CD14-positive monocyte (primary cell): Measurements from ENCODE around the gene PRLH. TPM values are rescaled to one million over a fixed set of nuclear protein-coding genes. Genes with fewer than 3 reads are reported as not detected.

Experiments
- DNase-seq, 3 donors: peaks; one replicate each; pipeline ENCODE4 v3.0.0-alpha.2; 2011 to 2022
- H2AFZ ChIP-seq: 2 replicates; pipeline ENCODE4 v1.6.0; 2012; ENCODE audit warnings: mild to moderate bottlenecking, low read depth, low read length, inconsistent platforms; ENCODE audit not compliant: insufficient read depth, poor library complexity, severe bottlenecking
- H3K27ac ChIP-seq, 2 donors: 1 replicate in 1 of 2; 2 replicates in 1 of 2; pipeline ENCODE4 v1.5.1; 2012 to 2013; ENCODE audit warnings: low read length in 2 of 2, control low read depth in 1 of 2, inconsistent platforms in 1 of 2, low read depth in 1 of 2, mild to moderate bottlenecking in 1 of 2
- H3K27me3 ChIP-seq, 2 donors: one replicate each; pipeline versions ENCODE4 v1.6.0 to v1.6.1; 2011 to 2013; ENCODE audit warnings: low read length in 2 of 2; ENCODE audit not compliant: control insufficient read depth in 2 of 2, insufficient read depth in 2 of 2
- H3K36me3 ChIP-seq, 2 donors: replicated peaks in 1 of 2; 1 replicate in 1 of 2; 2 replicates in 1 of 2; pipeline versions ENCODE4 v1.5.1 to v1.6.1; 2012 to 2013; ENCODE audit warnings: low read length in 2 of 2, control low read depth in 1 of 2, inconsistent platforms in 1 of 2, mild to moderate bottlenecking in 1 of 2; ENCODE audit not compliant: insufficient read depth in 2 of 2, control insufficient read depth in 1 of 2
- H3K4me1 ChIP-seq, 2 donors: 1 replicate in 1 of 2; 2 replicates in 1 of 2; pipeline versions ENCODE4 v1.5.1 to v1.6.1; 2012 to 2013; ENCODE audit warnings: low read length in 2 of 2, control low read depth in 1 of 2, inconsistent platforms in 1 of 2, mild to moderate bottlenecking in 1 of 2, moderate library complexity in 1 of 2; ENCODE audit not compliant: insufficient read depth in 2 of 2, control insufficient read depth in 1 of 2
- H3K4me2 ChIP-seq: replicated peaks from 2 replicates; pipeline ENCODE3; 2012; ENCODE audit warnings: low read length, moderate library complexity, mild to moderate bottlenecking; ENCODE audit not compliant: poor library complexity, severe bottlenecking; ENCODE audit errors: extremely low read depth
- H3K4me3 ChIP-seq, 3 experiments: fragments of 200-600 bp in 1 of 3; sonication (generic) in 1 of 3; replicated peaks in 1 of 3; 1 replicate in 2 of 3; 2 replicates in 1 of 3; pipeline ENCODE4 v1.5.1; 2011 to 2013; ENCODE audit warnings: low read length in 3 of 3, mild to moderate bottlenecking in 3 of 3, control low read depth in 2 of 3, low read depth in 2 of 3, inconsistent platforms in 1 of 3, moderate library complexity in 1 of 3
- H3K79me2 ChIP-seq: 2 replicates; pipeline ENCODE4 v1.6.0; 2012; ENCODE audit warnings: mild to moderate bottlenecking, control low read depth, inconsistent platforms, low read length, moderate library complexity; ENCODE audit not compliant: insufficient read depth
- H3K9ac ChIP-seq: 2 replicates; pipeline ENCODE4 v1.6.0; 2017; ENCODE audit warnings: low read length, mild to moderate bottlenecking; ENCODE audit not compliant: insufficient read depth, poor library complexity, severe bottlenecking
- H3K9me3 ChIP-seq, 2 donors: replicated peaks in 1 of 2; 1 replicate in 1 of 2; 2 replicates in 1 of 2; pipeline versions ENCODE4 v1.5.1 to v1.6.1; 2012 to 2013; ENCODE audit warnings: low read length in 2 of 2, control low read depth in 1 of 2; ENCODE audit not compliant: control insufficient read depth in 1 of 2, insufficient read depth in 1 of 2
- H4K20me1 ChIP-seq: 2 replicates; pipeline ENCODE4 v1.6.0; 2012; ENCODE audit warnings: mild to moderate bottlenecking, low read length, control low read depth, moderate library complexity; ENCODE audit not compliant: insufficient read depth
- H3K27ac Mint-ChIP-seq, 7 donors: one replicate each; pipeline ENCODE4 v1.8.0; 2020; ENCODE audit warnings: mild to moderate bottlenecking in 7 of 7, mixed read lengths in 7 of 7, moderate library complexity in 6 of 7, inconsistent platforms in 2 of 7
- H3K27me3 Mint-ChIP-seq, 3 donors: one replicate each; pipeline ENCODE4 v1.8.0; 2021 to 2022; ENCODE audit warnings: low read depth in 3 of 3, mild to moderate bottlenecking in 3 of 3, mixed read lengths in 3 of 3, moderate library complexity in 3 of 3, inconsistent platforms in 1 of 3
- H3K36me3 Mint-ChIP-seq, 2 donors: one replicate each; pipeline ENCODE4 v1.8.0; 2020; ENCODE audit warnings: mixed read lengths in 2 of 2, inconsistent platforms in 1 of 2, mild to moderate bottlenecking in 1 of 2
- H3K4me1 Mint-ChIP-seq: one replicate; pipeline ENCODE4 v1.8.0; 2020; ENCODE audit warnings: mild to moderate bottlenecking, mixed read lengths
- H3K4me3 Mint-ChIP-seq, 2 donors: one replicate each; pipeline ENCODE4 v1.8.0; 2020; ENCODE audit warnings: mild to moderate bottlenecking in 2 of 2, mixed read lengths in 2 of 2, moderate library complexity in 1 of 2
- H3K9me3 Mint-ChIP-seq, 7 donors: one replicate each; pipeline ENCODE4 v1.8.0; 2020 to 2022; ENCODE audit warnings: mixed read lengths in 7 of 7, mild to moderate bottlenecking in 6 of 7, moderate library complexity in 6 of 7, inconsistent platforms in 2 of 7
- CTCF ChIP-seq: fragments of 200-600 bp; IDR thresholded peaks from one replicate; pipeline ENCODE4 v1.8.0; 2022; ENCODE audit warnings: antibody characterized with exemption, mild to moderate bottlenecking
- WGBS: methylation state at CpG from one replicate; pipeline ENCODE4 v1.1.5; 2013; ENCODE audit warnings: missing lambda C conversion rate; ENCODE audit not compliant: insufficient coverage; 5-methylcytosine and 5-hydroxymethylcytosine counted together
- intact Hi-C, 2 donors: fragments of 100-400 bp; cut with micrococcal nuclease; formaldehyde crosslinking; loops; one replicate each; pipeline versions ENCODE4 v1.15.0 to v1.15.1; 2023
- polyA plus RNA-seq, 3 donors: library from polyadenylated mRNA; depleted of rRNA in 1 of 3; unstranded in 2 of 3; stranded (reverse) in 1 of 3; fragments of 300-500 nt in 2 of 3; fragments of >200 nt in 1 of 3; fragmentation: Illumina TruSeq in 2 of 3; gene quantifications; 1 replicate in 2 of 3; 2 replicates in 1 of 3; pipeline ENCODE4 v1.2.3, GENCODE V29; 2012 to 2021

The PRLH gene
- polyA plus RNA-seq, 3 donors = not detected

GRCh38 chr2:237547841-237548416 is 18.4 kb upstream of the PRLH start:
- Histone ChIP-seq H3K4me1 (no peaks in the 10 kb centered on the region), H3K4me3 (no peak overlapping the region), H3K4me2 (no peak overlapping the region), H3K36me3 (no peaks in the 10 kb centered on the region), H3K79me2 (no peaks in the 10 kb centered on the region), H4K20me1 (no peaks in the 10 kb centered on the region), H3K9ac (no peak overlapping the region), H3K27ac (no peak overlapping the region), H3K27me3 (peaks cover 0 to 2% of the 10 kb centered on the region in 2 donors), H2AFZ (no peak overlapping the region), H3K9me3 (peaks cover under 1 to 2% of the 10 kb centered on the region in 2 donors)
- no peak for DNase-seq
- H3K4me3 Mint-ChIP-seq = no peak overlapping the region
- WGBS = 62% methylated on average over 8 of the region's 11 CpGs
- no peak overlapping the region for H3K27ac Mint-ChIP-seq
- H3K4me1 Mint-ChIP-seq = no peaks in the 10 kb centered on the region
- peaks cover 0 to 3% (median 2%) of the 10 kb centered on the region in 7 donors for H3K9me3 Mint-ChIP-seq
- TF ChIP-seq CTCF = no peak
- intact Hi-C loops = no loop called here
- peaks cover 8 to 13% (median 13%) of the 10 kb centered on the region in 3 donors for H3K27me3 Mint-ChIP-seq
- no peaks in the 10 kb centered on the region for H3K36me3 Mint-ChIP-seq

GRCh38 chr2:237549216-237549615 is 17.2 kb upstream of the PRLH start:
- H3K9me3 Mint-ChIP-seq = peaks cover 6 to 14% (median 11%) of the 10 kb centered on the region in 7 donors
- no peak for TF ChIP-seq CTCF
- H3K27ac Mint-ChIP-seq = no peak overlapping the region
- Histone ChIP-seq H3K36me3 (no peaks in the 10 kb centered on the region), H3K4me2 (no peak overlapping the region), H4K20me1 (no peaks in the 10 kb centered on the region), H3K79me2 (no peaks in the 10 kb centered on the region), H3K9me3 (peaks cover 11 to 13% of the 10 kb centered on the region in 2 donors), H3K9ac (no peak overlapping the region), H3K27me3 (peaks cover 0 to 2% of the 10 kb centered on the region in 2 donors), H3K27ac (no peak overlapping the region), H3K4me1 (no peaks in the 10 kb centered on the region), H3K4me3 (no peak overlapping the region), H2AFZ (no peak overlapping the region)
- no peaks in the 10 kb centered on the region for H3K36me3 Mint-ChIP-seq
- DNase-seq = no peak
- peaks cover 11 to 15% (median 13%) of the 10 kb centered on the region in 3 donors for H3K27me3 Mint-ChIP-seq
- intact Hi-C loops = no loop called here
- no peak overlapping the region for H3K4me3 Mint-ChIP-seq
- WGBS = 81% methylated on average over 8 of the region's 8 CpGs
- no peaks in the 10 kb centered on the region for H3K4me1 Mint-ChIP-seq
